ENCODE measurements around the gene RYR3.

Gene RYR3

DNA sequence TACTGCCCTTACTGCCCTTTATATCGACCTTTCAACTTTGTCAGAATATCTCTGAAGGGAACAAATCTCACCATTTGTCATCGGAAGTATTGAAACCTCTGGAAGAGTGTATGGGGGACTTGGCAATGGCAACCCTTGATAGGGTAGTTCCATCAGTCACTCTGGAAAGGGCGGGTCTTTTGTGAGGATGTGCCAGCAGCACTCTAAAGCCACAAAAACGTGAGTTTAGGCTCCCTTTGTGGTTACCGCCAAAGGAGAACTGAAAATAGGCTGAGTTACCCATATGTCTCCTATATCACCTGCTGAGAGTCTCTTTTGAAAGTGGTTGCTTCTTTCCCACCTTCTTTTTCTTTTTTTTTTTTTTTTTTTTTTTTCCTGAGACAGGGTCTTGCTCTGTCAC lies 360.7 kb downstream of the RYR3 start:
- no peaks in the 10 kb centered on the region for H3K36me3 ChIP-seq (ENCODE audit: insufficient read depth)
- no peak overlapping the region for H2AFZ ChIP-seq (ENCODE audit: low read depth)
- no peak overlapping the region for H3K4me2 ChIP-seq
- H3K27me3 ChIP-seq (ENCODE audit: insufficient read depth, low read depth): no peaks in the 10 kb centered on the region
- no peak overlapping the region for H3K4me3 ChIP-seq (IDR thresholded peaks at IDR 0.05; ENCODE audit: insufficient read depth, low read depth, low read length)
- H3K9ac ChIP-seq: no peak overlapping the region
- no peak overlapping the region for H3K27ac ChIP-seq
- no peaks in the 10 kb centered on the region for H3K79me2 ChIP-seq (ENCODE audit: insufficient read depth, low read depth)
- H3K4me1 ChIP-seq (ENCODE audit: low read depth, poor library complexity, severe bottlenecking): no peaks in the 10 kb centered on the region
- H4K20me1 ChIP-seq (ENCODE audit: insufficient read depth): no peaks in the 10 kb centered on the region
- TF ChIP-seq, protein P1, sequence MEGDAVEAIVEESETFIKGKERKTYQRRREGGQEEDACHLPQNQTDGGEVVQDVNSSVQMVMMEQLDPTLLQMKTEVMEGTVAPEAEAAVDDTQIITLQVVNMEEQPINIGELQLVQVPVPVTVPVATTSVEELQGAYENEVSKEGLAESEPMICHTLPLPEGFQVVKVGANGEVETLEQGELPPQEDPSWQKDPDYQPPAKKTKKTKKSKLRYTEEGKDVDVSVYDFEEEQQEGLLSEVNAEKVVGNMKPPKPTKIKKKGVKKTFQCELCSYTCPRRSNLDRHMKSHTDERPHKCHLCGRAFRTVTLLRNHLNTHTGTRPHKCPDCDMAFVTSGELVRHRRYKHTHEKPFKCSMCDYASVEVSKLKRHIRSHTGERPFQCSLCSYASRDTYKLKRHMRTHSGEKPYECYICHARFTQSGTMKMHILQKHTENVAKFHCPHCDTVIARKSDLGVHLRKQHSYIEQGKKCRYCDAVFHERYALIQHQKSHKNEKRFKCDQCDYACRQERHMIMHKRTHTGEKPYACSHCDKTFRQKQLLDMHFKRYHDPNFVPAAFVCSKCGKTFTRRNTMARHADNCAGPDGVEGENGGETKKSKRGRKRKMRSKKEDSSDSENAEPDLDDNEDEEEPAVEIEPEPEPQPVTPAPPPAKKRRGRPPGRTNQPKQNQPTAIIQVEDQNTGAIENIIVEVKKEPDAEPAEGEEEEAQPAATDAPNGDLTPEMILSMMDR (conservative IDR thresholded peaks at IDR 0.05; ENCODE audit: low read depth, low read length): no peak

DNA sequence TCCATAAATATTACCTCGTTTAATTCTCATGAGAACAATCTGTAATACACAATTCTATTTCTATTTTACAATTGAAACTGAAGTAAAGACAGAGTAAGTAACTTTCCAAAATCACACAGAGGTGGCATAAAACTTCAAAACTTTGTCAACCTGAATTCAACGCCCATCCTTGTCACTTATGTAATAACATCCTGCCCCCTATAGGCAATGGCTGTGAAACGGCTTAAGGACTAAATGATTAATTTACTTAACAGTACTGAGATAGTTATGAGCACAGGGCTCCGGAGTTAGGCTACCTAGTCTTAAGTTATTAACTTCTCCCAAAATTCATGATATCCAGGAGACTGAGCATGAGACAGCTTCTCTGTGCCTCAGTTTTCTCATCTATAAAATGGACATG lies 364.5 kb downstream of the RYR3 start:
- no peaks in the 10 kb centered on the region for H3K27me3 ChIP-seq (ENCODE audit: insufficient read depth, low read depth)
- TF ChIP-seq, protein P1 (conservative IDR thresholded peaks at IDR 0.05; ENCODE audit: low read depth, low read length): peak; percentile 36; the same call in 1 of the 2 replicates

DNA sequence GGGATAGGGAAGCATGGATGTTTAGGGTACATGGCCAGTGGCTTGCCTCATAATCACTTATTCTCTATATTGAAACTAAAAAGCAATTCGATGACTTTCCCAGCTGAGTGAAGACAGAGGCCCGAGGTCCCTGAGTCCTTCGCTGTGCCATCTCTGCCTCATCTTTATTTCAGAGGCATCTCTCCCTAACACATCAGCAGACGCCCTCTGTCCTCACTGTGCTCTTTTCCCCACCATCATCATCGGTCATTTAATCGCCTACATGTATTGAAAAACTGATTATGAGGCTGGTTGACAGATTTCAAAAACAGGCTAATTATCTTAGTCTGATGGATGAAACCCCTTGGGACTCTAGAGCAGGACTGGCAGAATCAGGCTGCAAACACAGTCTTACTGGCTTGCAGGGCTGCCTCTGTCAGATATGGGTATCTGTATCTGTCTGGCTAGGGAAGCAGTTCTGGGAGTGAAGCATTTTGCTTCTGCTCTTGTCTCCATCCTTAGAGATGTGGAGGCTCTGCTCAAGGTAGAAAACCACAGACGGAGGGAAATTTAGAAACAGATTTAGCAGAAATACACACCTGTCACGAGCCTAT lies 366.6 kb downstream of the RYR3 start:
- H3K79me2 ChIP-seq (ENCODE audit: insufficient read depth, low read depth): no peaks in the 10 kb centered on the region
- no peaks in the 10 kb centered on the region for H4K20me1 ChIP-seq (ENCODE audit: insufficient read depth)
- no peak overlapping the region for H3K27ac ChIP-seq
- TF ChIP-seq, protein P1 (conservative IDR thresholded peaks at IDR 0.05; ENCODE audit: low read depth, low read length): no peak
- no peaks in the 10 kb centered on the region for H3K27me3 ChIP-seq (ENCODE audit: insufficient read depth, low read depth)
- no peak overlapping the region for H2AFZ ChIP-seq (ENCODE audit: low read depth)
- H3K4me1 ChIP-seq (ENCODE audit: low read depth, poor library complexity, severe bottlenecking): no peaks in the 10 kb centered on the region
- no peaks in the 10 kb centered on the region for H3K36me3 ChIP-seq (ENCODE audit: insufficient read depth)
- H3K9ac ChIP-seq: no peak overlapping the region
- H3K4me3 ChIP-seq (IDR thresholded peaks at IDR 0.05; ENCODE audit: insufficient read depth, low read depth, low read length): no peak overlapping the region
- H3K4me2 ChIP-seq: no peak overlapping the region

More for the DNA sequence above, 364.5 kb downstream of the RYR3 start:
- Histone ChIP-seq H3K4me1 (ENCODE audit: low read depth, poor library complexity, severe bottlenecking) (no peaks in the 10 kb centered on the region), H3K4me2 (no peak overlapping the region), H3K9ac (no peak overlapping the region), H3K4me3 (IDR thresholded peaks at IDR 0.05; ENCODE audit: insufficient read depth, low read depth, low read length) (no peak overlapping the region), H4K20me1 (ENCODE audit: insufficient read depth) (no peaks in the 10 kb centered on the region), H2AFZ (ENCODE audit: low read depth) (no peak overlapping the region), H3K79me2 (ENCODE audit: insufficient read depth, low read depth) (no peaks in the 10 kb centered on the region), H3K36me3 (ENCODE audit: insufficient read depth) (no peaks in the 10 kb centered on the region), H3K27ac (no peak overlapping the region)

DNA sequence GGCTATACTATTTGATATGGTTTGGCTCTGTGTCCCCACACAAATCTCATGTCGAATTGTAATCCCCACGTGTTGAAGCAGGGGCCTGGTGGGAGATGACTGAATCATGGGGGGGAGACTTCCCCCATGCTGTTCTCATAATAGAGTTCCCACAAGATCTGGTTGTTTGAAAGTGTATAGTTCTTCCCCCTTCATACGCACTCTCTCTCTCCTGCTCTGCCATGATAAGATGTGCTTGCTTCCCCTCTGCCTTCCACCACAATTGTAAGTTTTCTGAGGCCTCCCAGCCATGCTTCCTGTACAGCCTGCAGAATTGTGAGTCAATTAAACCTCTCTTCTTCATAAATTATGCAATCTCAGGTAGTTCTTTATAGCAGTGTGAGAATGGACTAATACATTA lies 367.4 kb downstream of the RYR3 start:
- no peaks in the 10 kb centered on the region for H3K27me3 ChIP-seq (ENCODE audit: insufficient read depth, low read depth)

More for the DNA sequence above, 367.4 kb downstream of the RYR3 start:
- Histone ChIP-seq H3K4me2 (no peak overlapping the region), H3K27ac (no peak overlapping the region), H2AFZ (ENCODE audit: low read depth) (no peak overlapping the region), H3K36me3 (ENCODE audit: insufficient read depth) (no peaks in the 10 kb centered on the region), H3K4me1 (ENCODE audit: low read depth, poor library complexity, severe bottlenecking) (no peaks in the 10 kb centered on the region), H3K9ac (no peak overlapping the region), H3K79me2 (ENCODE audit: insufficient read depth, low read depth) (no peaks in the 10 kb centered on the region), H4K20me1 (ENCODE audit: insufficient read depth) (no peaks in the 10 kb centered on the region), H3K4me3 (IDR thresholded peaks at IDR 0.05; ENCODE audit: insufficient read depth, low read depth, low read length) (no peak overlapping the region)
- TF ChIP-seq, protein P1 (conservative IDR thresholded peaks at IDR 0.05; ENCODE audit: low read depth, low read length): no peak
